Measurements from ENCODE around the gene NTM. TPM values are rescaled to one million over a fixed set of nuclear protein-coding genes. Genes with fewer than 3 reads are reported as not detected.

NTM gene
- total RNA-seq, 1 experiment from 2014 or later: 2.7 TPM

DNA sequence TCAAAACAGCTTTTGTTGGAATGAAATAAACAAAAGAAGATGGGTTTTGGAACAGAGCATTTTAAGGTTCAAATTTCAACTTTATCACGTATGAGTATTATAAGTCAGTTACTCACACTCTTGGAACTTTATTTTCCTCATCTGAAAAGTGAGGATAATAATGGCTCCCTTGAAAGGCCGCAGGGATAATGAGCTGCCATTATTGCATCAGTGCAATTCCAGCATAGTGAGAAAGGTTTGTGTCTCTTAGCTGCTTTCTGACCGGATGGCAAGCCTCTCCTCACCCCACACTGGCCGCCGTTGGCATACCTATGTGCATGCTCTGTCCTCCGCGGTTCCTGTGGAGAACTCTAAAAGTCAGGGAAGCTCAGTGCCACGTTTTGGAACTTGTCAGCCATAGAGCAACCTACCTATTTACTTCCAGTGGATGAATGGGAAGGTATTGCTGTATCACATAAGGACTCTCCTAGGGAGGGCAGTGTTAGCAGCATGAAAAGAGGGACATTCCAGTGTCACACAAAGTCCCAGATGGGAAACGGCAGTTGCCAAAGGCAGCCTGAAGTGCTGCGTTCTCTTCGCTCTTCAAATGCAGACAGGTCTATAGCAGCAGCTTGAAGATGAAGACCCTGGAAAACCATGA lies 368.9 kb downstream of the NTM start:
- Histone ChIP-seq H3K4me3 (ENCODE audit: insufficient read depth, low read depth, low read length) (no peak overlapping the region), H3K36me3 (replicated peaks; ENCODE audit: control insufficient read depth, insufficient read depth, low read length) (no peaks in the 10 kb centered on the region), H3K27me3 (ENCODE audit: control insufficient read depth, insufficient read depth, low read length) (no peaks in the 10 kb centered on the region)
- DNase-seq: no peak

DNA sequence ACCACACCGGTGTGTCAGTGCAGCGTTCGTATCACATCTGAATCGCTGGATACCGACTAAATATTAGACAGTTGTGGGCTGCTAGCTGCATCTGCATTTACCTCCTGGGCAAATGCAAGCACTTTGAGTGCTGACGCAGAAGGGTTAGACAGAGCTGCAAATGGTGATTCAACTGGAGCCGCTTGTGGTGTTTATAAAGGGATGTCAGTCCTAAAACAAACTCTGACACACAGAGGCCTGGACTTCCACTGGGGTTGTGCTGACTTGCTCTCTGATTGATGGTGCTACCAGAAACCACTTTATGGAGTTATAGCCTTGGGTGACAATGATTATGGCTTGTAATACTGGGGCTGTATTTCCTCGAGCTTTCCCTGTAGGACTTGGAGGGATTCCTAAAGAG lies 374.4 kb downstream of the NTM start:
- Histone ChIP-seq H3K4me3 (ENCODE audit: insufficient read depth, low read depth, low read length) (no peak overlapping the region), H3K36me3 (replicated peaks; ENCODE audit: control insufficient read depth, insufficient read depth, low read length) (no peaks in the 10 kb centered on the region), H3K27me3 (ENCODE audit: control insufficient read depth, insufficient read depth, low read length) (no peaks in the 10 kb centered on the region)
- DNase-seq: no peak

DNA sequence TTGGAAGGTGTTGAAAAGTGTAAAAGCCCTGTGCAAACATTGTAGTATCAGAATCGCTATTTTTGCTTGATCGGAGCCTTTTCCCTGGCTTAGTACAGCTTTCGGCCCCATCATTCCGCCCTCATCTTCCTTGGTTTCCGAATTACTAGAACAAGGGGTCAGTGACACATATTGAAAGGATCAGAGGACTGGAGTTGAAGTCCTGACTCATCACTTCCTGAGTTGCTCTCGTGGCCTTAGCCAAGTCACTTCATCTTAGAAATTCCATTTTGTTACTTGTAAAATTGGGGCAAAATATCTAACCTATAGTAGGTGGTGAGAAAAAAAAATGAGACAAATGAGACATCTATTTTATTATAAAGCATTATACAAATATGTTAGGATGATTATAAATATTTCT lies 375.0 kb downstream of the NTM start:
- H3K36me3 ChIP-seq (replicated peaks; ENCODE audit: control insufficient read depth, insufficient read depth, low read length): no peaks in the 10 kb centered on the region
- no peak overlapping the region for H3K4me3 ChIP-seq (ENCODE audit: insufficient read depth, low read depth, low read length)
- no peak for DNase-seq
- no peaks in the 10 kb centered on the region for H3K27me3 ChIP-seq (ENCODE audit: control insufficient read depth, insufficient read depth, low read length)

DNA sequence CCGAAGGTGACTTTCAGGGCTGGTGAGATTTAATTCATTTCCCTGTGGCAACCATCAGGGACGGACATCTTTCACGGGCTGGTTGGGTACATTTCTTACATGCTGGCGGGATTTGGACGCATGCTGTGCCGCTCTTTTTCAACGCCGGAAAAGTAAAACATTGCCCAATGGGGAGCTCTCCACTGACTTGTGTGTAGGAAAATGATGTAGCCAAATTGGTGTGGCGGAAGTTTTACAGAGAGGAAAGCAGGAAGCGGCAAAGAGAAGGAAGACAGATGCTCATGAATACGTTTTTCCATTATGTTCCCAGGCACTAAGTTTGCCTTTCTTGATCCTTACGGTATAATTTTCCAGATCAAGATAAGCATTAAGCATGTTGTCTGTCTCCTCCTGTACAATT lies 375.8 kb downstream of the NTM start:
- Histone ChIP-seq H3K4me3 (ENCODE audit: insufficient read depth, low read depth, low read length) (no peak overlapping the region), H3K36me3 (replicated peaks; ENCODE audit: control insufficient read depth, insufficient read depth, low read length) (no peaks in the 10 kb centered on the region), H3K27me3 (ENCODE audit: control insufficient read depth, insufficient read depth, low read length) (no peaks in the 10 kb centered on the region)
- no peak for DNase-seq

DNA sequence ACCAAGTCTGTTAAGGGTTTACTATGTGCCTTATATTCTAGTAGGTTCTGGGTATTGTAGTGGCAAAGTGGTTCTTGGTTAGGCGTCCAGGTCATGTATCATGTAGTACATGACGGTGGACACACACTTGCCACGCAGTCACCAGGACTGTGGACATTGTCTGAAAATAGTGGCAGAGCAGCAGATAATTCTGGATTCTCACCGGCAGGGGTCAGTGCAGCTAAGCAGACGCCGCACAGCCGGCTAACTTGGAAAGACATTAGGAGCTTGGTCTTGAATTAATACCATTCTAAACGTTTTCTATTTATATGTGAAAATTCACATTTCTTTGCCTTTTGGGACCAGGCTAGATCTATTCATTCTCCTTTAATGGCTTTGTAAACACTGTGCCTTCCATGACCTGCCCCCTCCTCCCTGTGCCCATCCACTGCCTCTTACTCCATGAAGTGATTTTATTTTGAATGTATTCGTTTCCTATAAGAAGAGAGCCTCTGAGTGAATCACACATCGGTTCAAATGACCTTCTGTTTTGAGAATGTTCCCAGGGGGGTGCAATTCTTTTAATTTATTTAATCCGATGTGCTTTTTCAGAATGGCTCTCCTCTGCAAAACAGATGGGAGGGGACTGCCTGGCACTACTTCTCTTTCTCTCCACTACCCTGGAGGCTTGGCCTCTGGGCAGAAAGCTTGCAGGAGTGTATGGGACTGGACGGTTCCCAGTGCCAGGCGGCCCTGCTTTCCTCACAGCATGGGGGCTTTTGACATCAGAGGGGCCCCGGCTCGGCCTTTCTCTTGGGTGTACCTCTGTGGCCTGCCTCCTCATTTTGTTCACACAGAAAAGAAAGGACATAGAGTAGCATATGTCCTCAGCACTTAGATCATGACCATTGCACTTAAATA lies 378.0 kb downstream of the NTM start:
- Histone ChIP-seq H3K27me3 (ENCODE audit: control insufficient read depth, insufficient read depth, low read length) (no peaks in the 10 kb centered on the region), H3K36me3 (replicated peaks; ENCODE audit: control insufficient read depth, insufficient read depth, low read length) (no peaks in the 10 kb centered on the region), H3K4me3 (ENCODE audit: insufficient read depth, low read depth, low read length) (no peak overlapping the region)
- DNase-seq: peak; percentile 63

DNA sequence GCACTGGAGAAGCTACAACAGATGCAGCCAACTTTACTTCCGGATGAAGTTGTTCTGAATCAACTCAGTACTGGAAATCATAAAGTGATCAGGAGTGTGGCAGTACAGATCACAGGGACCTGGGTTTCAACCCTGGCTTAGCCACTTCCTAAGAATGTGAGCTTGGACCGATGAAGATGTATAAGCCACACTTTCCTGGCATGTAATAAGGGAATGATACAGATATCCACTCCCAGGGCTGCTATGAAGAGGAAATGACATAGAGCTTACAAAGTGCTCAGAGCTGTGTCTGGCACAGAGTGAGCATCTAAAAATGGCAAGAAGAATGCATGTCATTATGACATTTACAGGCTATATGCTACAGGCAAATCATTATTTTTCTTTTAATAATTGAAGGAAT lies 378.7 kb downstream of the NTM start:
- DNase-seq: no peak
- Histone ChIP-seq H3K4me3 (ENCODE audit: insufficient read depth, low read depth, low read length) (no peak overlapping the region), H3K36me3 (replicated peaks; ENCODE audit: control insufficient read depth, insufficient read depth, low read length) (no peaks in the 10 kb centered on the region), H3K27me3 (ENCODE audit: control insufficient read depth, insufficient read depth, low read length) (no peaks in the 10 kb centered on the region)

DNA sequence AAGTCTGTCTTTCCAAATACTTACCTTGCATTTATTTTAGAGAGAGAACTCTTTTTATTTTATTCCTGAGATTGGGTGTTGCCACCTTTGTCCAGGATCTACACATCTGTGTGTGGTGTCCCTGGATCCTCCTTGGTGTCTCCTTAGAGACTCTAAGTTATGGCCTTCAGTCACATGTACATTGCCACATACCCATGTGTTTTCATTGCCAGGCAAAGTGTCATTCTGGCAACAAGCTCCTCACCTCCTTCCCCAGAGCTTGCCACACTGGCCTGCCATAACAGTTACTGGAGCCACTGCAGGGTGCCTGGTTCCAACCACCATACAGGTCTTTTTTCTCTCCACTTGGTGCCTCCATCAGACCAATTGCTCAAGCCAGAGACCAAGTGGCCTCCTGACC lies 379.7 kb downstream of the NTM start:
- Histone ChIP-seq H3K4me3 (ENCODE audit: insufficient read depth, low read depth, low read length) (no peak overlapping the region), H3K36me3 (replicated peaks; ENCODE audit: control insufficient read depth, insufficient read depth, low read length) (no peaks in the 10 kb centered on the region), H3K27me3 (ENCODE audit: control insufficient read depth, insufficient read depth, low read length) (no peaks in the 10 kb centered on the region)
- no peak for DNase-seq

DNA sequence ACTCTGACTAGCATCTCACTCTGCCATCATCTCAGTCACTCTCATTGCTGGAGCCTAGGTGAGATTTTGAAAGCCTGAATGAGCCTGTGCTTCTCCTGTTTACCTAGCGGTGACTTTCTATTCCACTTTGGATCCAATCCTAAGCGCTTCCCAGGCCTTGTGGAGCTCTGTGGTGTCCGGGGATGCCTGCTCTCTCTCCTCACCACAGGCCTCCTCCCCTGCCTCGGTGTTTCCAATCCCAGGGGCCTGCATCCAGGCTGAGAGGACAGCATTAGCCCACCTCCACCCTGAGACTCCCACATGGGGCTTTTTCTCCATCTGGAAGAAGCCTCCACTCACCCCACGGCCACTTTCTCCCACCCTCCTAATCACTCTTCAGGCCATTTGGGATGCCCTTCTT lies 380.3 kb downstream of the NTM start:
- no peaks in the 10 kb centered on the region for H3K36me3 ChIP-seq (replicated peaks; ENCODE audit: control insufficient read depth, insufficient read depth, low read length)
- no peaks in the 10 kb centered on the region for H3K27me3 ChIP-seq (ENCODE audit: control insufficient read depth, insufficient read depth, low read length)
- no peak overlapping the region for H3K4me3 ChIP-seq (ENCODE audit: insufficient read depth, low read depth, low read length)
- DNase-seq: no peak

DNA sequence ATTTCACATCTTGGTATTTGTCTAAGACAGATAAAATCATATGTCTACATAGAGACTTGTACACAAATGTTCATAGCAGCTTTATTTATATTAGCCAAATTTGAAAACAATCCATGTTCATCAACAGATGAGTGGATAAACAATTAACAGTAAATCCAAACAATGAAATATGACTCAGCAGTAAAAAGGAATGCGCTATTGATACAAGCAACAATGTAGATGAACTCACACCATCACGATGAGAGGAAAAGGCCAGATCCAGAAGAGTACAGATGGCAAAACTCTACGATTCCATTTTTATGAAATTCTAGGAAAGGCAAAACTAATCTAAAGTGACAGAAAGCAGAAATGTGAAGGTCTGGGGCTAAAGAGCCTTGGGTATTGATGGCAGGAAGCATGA lies 384.3 kb downstream of the NTM start:
- Histone ChIP-seq H3K27me3 (ENCODE audit: control insufficient read depth, insufficient read depth, low read length) (no peaks in the 10 kb centered on the region), H3K36me3 (replicated peaks; ENCODE audit: control insufficient read depth, insufficient read depth, low read length) (no peaks in the 10 kb centered on the region), H3K4me3 (ENCODE audit: insufficient read depth, low read depth, low read length) (no peak overlapping the region)
- no peak for DNase-seq

DNA sequence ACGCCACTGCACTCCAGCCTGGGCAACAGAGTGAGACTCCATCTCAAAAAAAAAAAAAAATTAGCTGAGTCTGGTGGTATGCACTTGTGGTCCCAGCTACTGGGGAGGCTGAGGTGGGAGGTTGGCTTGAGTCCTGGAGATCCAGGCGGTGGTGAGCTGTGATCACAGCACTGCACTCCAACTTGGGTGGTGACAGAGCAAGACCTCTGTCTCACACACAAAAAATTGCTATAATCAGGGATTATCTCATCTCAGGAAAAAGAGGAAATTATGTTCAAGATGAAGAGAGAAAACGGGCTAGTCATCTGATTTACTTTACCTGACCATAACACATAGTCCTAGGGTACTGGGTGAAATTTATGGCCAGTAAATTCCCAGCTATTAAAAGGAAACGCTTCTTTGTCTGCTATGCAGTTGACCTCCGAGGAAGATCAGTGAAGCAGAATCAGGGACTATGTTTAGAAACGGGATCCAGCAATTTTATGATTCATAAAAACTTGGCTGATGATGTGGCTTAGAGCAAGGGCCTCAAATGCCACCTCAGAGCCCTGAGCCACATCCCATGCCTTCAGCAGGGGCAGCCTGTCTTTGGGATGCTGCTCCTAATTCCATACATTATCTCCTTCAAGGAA lies 386.2 kb downstream of the NTM start:
- DNase-seq: no peak
- H3K27me3 ChIP-seq (ENCODE audit: control insufficient read depth, insufficient read depth, low read length): no peaks in the 10 kb centered on the region
- H3K4me3 ChIP-seq (ENCODE audit: insufficient read depth, low read depth, low read length): no peak overlapping the region
- H3K36me3 ChIP-seq (replicated peaks; ENCODE audit: control insufficient read depth, insufficient read depth, low read length): no peaks in the 10 kb centered on the region

DNA sequence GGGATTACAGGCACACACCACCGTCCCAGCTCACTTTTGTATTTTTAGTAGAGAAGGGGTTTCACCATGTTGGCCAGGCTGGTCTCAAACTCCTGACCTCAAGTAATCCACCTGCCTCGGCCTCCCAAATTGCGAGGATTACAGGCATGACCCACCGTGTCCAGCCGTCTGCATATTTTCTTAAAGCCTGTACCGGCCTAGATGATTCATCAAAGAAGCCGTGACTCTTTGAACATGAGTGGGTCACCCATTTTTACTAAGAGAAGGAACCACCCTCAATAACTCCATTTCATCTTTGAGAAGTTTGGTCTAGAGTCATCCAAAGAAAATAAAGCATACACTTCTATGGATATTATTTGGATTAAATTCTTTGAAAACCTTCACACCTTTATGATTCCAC lies 388.3 kb downstream of the NTM start:
- H3K4me3 ChIP-seq (ENCODE audit: insufficient read depth, low read depth, low read length): no peak overlapping the region

DNA sequence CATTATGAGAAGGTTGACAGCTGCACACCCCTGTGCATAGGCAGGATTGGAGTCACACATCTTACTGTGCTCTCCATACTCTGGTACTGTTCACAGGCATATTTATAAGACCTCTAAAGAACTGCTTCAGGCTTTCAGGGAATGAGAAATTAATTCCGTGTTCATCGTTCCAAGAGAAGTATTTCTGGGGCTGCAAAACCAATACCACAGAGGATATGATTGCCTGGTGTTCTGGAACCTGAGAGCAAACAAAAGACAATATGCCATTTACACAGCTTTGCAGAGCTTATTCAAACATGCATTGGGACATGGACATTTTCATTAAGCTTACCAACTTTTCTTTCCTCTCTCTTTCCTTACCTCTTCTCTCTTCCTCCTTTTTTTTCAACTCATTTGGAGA lies 388.7 kb downstream of the NTM start:
- DNase-seq: no peak
- Histone ChIP-seq H3K4me3 (ENCODE audit: insufficient read depth, low read depth, low read length) (no peak overlapping the region), H3K36me3 (replicated peaks; ENCODE audit: control insufficient read depth, insufficient read depth, low read length) (no peaks in the 10 kb centered on the region), H3K27me3 (ENCODE audit: control insufficient read depth, insufficient read depth, low read length) (no peaks in the 10 kb centered on the region)

More for the DNA sequence above, 388.3 kb downstream of the NTM start:
- no peak for DNase-seq
- Histone ChIP-seq H3K36me3 (replicated peaks; ENCODE audit: control insufficient read depth, insufficient read depth, low read length) (no peaks in the 10 kb centered on the region), H3K27me3 (ENCODE audit: control insufficient read depth, insufficient read depth, low read length) (no peaks in the 10 kb centered on the region)

DNA sequence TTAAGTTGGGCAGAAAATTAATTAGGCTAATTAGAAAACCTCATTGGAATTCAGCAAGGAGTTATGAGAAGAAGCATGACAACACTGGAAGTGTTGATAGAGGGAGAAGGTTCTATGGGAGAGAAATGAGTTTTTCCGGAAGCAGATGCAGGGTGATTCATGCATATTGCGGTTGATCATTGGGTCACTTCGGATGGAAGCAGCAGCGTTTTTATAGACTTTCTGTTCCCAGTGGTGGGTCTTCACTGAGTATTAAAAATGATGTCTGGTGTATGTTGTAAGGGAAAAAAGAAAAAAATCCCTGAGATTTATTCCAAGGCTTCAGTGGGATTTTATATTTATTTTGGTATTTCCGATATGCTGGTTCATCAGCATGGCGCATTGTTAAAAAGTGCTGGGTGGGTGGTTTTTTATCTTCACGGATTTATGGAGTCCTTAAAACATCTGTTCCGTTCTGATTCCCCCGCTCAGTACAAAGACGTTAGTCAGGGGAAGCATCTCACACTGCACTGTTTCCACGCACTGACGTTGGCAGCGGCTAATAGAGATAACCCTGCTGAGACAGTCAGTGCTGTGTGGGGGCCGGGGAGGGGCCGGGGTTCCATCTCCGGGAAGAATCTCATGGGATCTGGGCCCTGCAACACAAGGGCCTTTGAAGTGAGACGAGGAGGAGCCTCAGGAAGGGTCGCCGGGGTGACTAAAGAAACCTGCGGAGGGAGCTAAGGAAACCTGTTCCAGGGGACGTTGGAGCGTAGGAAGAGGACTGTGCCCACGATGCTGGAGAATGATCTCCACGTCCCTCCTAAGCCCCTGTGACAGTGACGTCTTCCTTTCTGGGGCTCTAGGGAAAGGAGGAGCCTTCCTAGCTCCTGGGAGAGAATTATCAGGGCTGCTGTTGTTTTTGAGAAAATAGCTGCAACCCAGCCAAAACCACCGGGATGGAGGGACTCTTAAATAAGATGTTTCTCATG lies 390.0 kb downstream of the NTM start:
- H3K4me3 ChIP-seq (ENCODE audit: insufficient read depth, low read depth, low read length): no peak overlapping the region
- H3K36me3 ChIP-seq (replicated peaks; ENCODE audit: control insufficient read depth, insufficient read depth, low read length): no peaks in the 10 kb centered on the region
- H3K27me3 ChIP-seq (ENCODE audit: control insufficient read depth, insufficient read depth, low read length): no peaks in the 10 kb centered on the region
- DNase-seq: peak; percentile 56
